K562 (cell line): ENCODE measurements around the gene FIS1. TPM values are rescaled to one million over a fixed set of nuclear protein-coding genes. Genes with fewer than 3 reads are reported as not detected.
A peak's percentile ranks its signal among the peaks of the same experiment; 100 is the strongest.

Experiments
- ATAC-seq: fragments of 200-7000 bp; cut with Tn5 transposase; 3 replicates; pipeline ENCODE4 v1.9.1; 2020; ENCODE audit warnings: moderate library complexity
- BruUV-seq: library from RNA; stranded (reverse); fragments of 400-500 nt; replicated peaks from 2 replicates; lab custom pipeline; 2021; lab: Mats Ljungman, UMichigan
- CTCF ChIA-PET: fragments of 300-600 bp; formaldehyde crosslinking; extraction: SDS; loops from one replicate; lab custom pipeline; 2021; ENCODE audit warnings: low intra/inter-chr PET ratio; lab: Yijun Ruan, JAX
- POLR2A ChIA-PET: fragments of 300-600, 350-650 bp; sonication (Branson Sonifier 250); formaldehyde crosslinking; extraction: SDS; loops from one replicate; lab custom pipeline; 2021; ENCODE audit warnings: antibody characterized with exemption, inconsistent platforms; lab: Yijun Ruan, JAX
- DNase-seq, 4 experiments: peaks; one replicate each; pipeline versions ENCODE4 v3.0.0 to v3.0.0-alpha.2; 2011 to 2018; ENCODE audit warnings: low spot score in 3 of 4, mixed read lengths in 3 of 4; ENCODE audit errors: extremely low read depth in 1 of 4
- FAIRE-seq: peaks from 2 replicates; lab custom pipeline; 2011; peaks lifted over from hg19 to GRCh38; lab: Jason Lieb, UNC
- H2AFZ ChIP-seq: 2 replicates; pipeline ENCODE4 v1.6.0; 2011; ENCODE audit warnings: low read depth, low read length, control low read depth, inconsistent platforms
- H3K27ac ChIP-seq: fragments of 200-600 bp; 3 replicates; pipeline ENCODE4 v1.8.0; 2011; ENCODE audit warnings: low read depth, mild to moderate bottlenecking, control low read depth, inconsistent platforms, low read length, moderate library complexity, mixed read lengths; ENCODE audit errors: extremely low read depth
- H3K27me3 ChIP-seq, 2 experiments: fragments of 300-600 bp in 1 of 2; 2 replicates in 1 of 2; 3 replicates in 1 of 2; pipeline versions ENCODE4 v1.6.0 to v1.8.0; 2011; ENCODE audit warnings: inconsistent platforms in 2 of 2, low read length in 2 of 2, mild to moderate bottlenecking in 1 of 2, mixed read lengths in 1 of 2, moderate library complexity in 1 of 2; ENCODE audit not compliant: control insufficient read depth in 2 of 2, insufficient read depth in 2 of 2
- H3K36me3 ChIP-seq: fragments of 300-600 bp; 3 replicates; pipeline ENCODE4 v1.8.0; 2011; ENCODE audit warnings: mild to moderate bottlenecking, low read length, inconsistent platforms; ENCODE audit not compliant: control insufficient read depth, insufficient read depth
- H3K4me1 ChIP-seq, 2 experiments: fragments of 200-600 bp in 1 of 2; replicated peaks in 1 of 2; 2 replicates in 1 of 2; 3 replicates in 1 of 2; pipeline versions ENCODE4 v1.5.1 to v1.8.0; 2011; ENCODE audit warnings: inconsistent platforms in 2 of 2, low read length in 2 of 2, mild to moderate bottlenecking in 1 of 2, mixed read lengths in 1 of 2, moderate library complexity in 1 of 2; ENCODE audit not compliant: control insufficient read depth in 2 of 2, insufficient read depth in 2 of 2
- H3K4me2 ChIP-seq: 2 replicates; pipeline ENCODE4 v1.6.1; 2011; ENCODE audit warnings: low read length, control low read depth, inconsistent platforms, mixed read lengths; ENCODE audit not compliant: insufficient read depth
- H3K4me3 ChIP-seq: fragments of 200-600 bp; sonication (generic), shearing (Covaris generic); 2 replicates; pipeline ENCODE4 v1.5.1; 2016; ENCODE audit warnings: control low read depth, inconsistent platforms
- H3K79me2 ChIP-seq: fragments of 200-600 bp; 3 replicates; pipeline ENCODE4 v1.8.0; 2011; ENCODE audit warnings: low read length, inconsistent platforms; ENCODE audit not compliant: control insufficient read depth, insufficient read depth
- H3K9ac ChIP-seq, 2 experiments: 2 replicates each; pipeline versions ENCODE4 v1.6.0 to v1.6.1; 2011; ENCODE audit warnings: low read depth in 2 of 2, low read length in 2 of 2, control low read depth in 1 of 2, inconsistent platforms in 1 of 2, mild to moderate bottlenecking in 1 of 2, mixed read lengths in 1 of 2; ENCODE audit not compliant: insufficient read depth in 1 of 2
- H3K9me1 ChIP-seq: one replicate; pipeline ENCODE4 v1.6.0; 2011; ENCODE audit warnings: inconsistent platforms, mild to moderate bottlenecking, low read length, moderate library complexity; ENCODE audit not compliant: control insufficient read depth, insufficient read depth
- H3K9me3 ChIP-seq: replicated peaks from 2 replicates; pipeline ENCODE4 v1.5.1; 2011; ENCODE audit warnings: low read depth, low read length, inconsistent platforms; ENCODE audit not compliant: control insufficient read depth, insufficient read depth
- H4K20me1 ChIP-seq: replicated peaks from 2 replicates; pipeline ENCODE4 v1.6.1; 2011; ENCODE audit warnings: low read length, inconsistent platforms, mixed read lengths; ENCODE audit not compliant: control insufficient read depth, insufficient read depth
- C11orf30 ChIP-seq: fragments of 450-650 bp; IDR thresholded peaks from 2 replicates; pipeline ENCODE4 v1.6.1; 2016; ENCODE audit warnings: low read depth, mild to moderate bottlenecking
- MAZ ChIP-seq, 2 experiments: fragments of 450-650 bp in 1 of 2; sonication (generic) in 1 of 2; formaldehyde crosslinking; IDR thresholded peaks in 1 of 2; conservative IDR thresholded peaks in 1 of 2; 2 replicates each; pipeline versions ENCODE4 v1.4.0 to v1.5.0; 2020; ENCODE audit warnings: mild to moderate bottlenecking in 1 of 2, missing genetic modification reagents in 1 of 2
- POLR3G ChIP-seq: IDR thresholded peaks from 2 replicates; pipeline ENCODE4 v1.6.1; 2011; ENCODE audit not compliant: insufficient read length, insufficient replicate concordance; ENCODE audit errors: extremely low read depth
- ZBTB7A ChIP-seq: IDR thresholded peaks from 2 replicates; pipeline ENCODE4 v1.6.1; 2011; ENCODE audit warnings: low read depth, mild to moderate bottlenecking, low read length, moderate library complexity, borderline replicate concordance; ENCODE audit not compliant: control insufficient read depth
- ZNF431 ChIP-seq: sonication (generic); formaldehyde crosslinking; IDR thresholded peaks from 2 replicates; pipeline ENCODE4 v1.8.0; 2022; ENCODE audit warnings: mild to moderate bottlenecking, missing genetic modification reagents
- WGBS: fragments of 100-300 bp; shearing (Covaris generic); methylation state at CpG from one replicate; pipeline ENCODE4 v1.1.6; 2016; ENCODE audit warnings: low coverage, mixed read lengths; ENCODE audit not compliant: insufficient coverage; ENCODE audit errors: missing lambda C conversion rate; 5-methylcytosine and 5-hydroxymethylcytosine counted together
- in situ Hi-C: fragments of 300-500 bp; cut with MboI; formaldehyde crosslinking; loops from 4 replicates; pipeline ENCODE4 v1.15.0; 2018; ENCODE audit warnings: inconsistent platforms, mixed read lengths
- intact Hi-C: fragments of 100-400 bp; cut with micrococcal nuclease; formaldehyde crosslinking; loops from 2 replicates; pipeline ENCODE4 v1.14.2; 2022
- polyA plus RNA-seq, 8 experiments: library from polyadenylated mRNA; depleted of rRNA in 4 of 8; stranded (reverse) in 5 of 8; unstranded in 3 of 8; fragments of >200 nt; fragmentation: Nextera tagmentation in 2 of 8; fragmentation: Illumina TruSeq in 1 of 8; extraction: Ambion mirVana in 2 of 8; extraction: Trizol in 1 of 8; gene quantifications; 2 replicates each; pipeline versions ENCODE4 v1.2.1 to v1.2.3, GENCODE V29; 2011 to 2014; ENCODE audit warnings: inconsistent platforms in 1 of 8, missing spikeins in 1 of 8
- total RNA-seq, 7 experiments: library from RNA; depleted of rRNA in 6 of 7; stranded (reverse); fragments of >200 nt in 6 of 7; fragmentation: Illumina TruSeq in 2 of 7; extraction: Trizol in 2 of 7; gene quantifications; 2 replicates each; pipeline versions ENCODE4 v1.2.1 to v1.2.3, GENCODE V29; 2011 to 2021; ENCODE audit warnings: low replicate concordance in 1 of 7
- TF ChIP-seq, protein P1 (sequence below): fragments of 450-650 bp; IDR thresholded peaks from 2 replicates; pipeline ENCODE4 v1.6.1; 2016; ENCODE audit warnings: low read depth
- TF ChIP-seq, protein P2 (sequence below): fragments of 450-650 bp; formaldehyde crosslinking; IDR thresholded peaks from 2 replicates; pipeline ENCODE4 v1.4.0; 2020; ENCODE audit warnings: mild to moderate bottlenecking, mixed read lengths
- TF ChIP-seq, protein P3 (sequence below): sonication (generic); formaldehyde crosslinking; IDR thresholded peaks from 2 replicates; pipeline ENCODE4 v1.8.1; 2023; ENCODE audit warnings: mild to moderate bottlenecking, missing genetic modification reagents
- TF ChIP-seq, protein P4 (sequence below): sonication (generic); formaldehyde crosslinking; IDR thresholded peaks from 2 replicates; pipeline ENCODE4 v1.8.0; 2023; ENCODE audit warnings: mild to moderate bottlenecking, missing genetic modification reagents

Gene FIS1
- total and polyA plus RNA-seq, 9 of the 15 experiments (the other 6 are each of a cell fraction or from before 2014, with no cell fraction given) = 86.0 to 257 (median 144) TPM

DNA sequence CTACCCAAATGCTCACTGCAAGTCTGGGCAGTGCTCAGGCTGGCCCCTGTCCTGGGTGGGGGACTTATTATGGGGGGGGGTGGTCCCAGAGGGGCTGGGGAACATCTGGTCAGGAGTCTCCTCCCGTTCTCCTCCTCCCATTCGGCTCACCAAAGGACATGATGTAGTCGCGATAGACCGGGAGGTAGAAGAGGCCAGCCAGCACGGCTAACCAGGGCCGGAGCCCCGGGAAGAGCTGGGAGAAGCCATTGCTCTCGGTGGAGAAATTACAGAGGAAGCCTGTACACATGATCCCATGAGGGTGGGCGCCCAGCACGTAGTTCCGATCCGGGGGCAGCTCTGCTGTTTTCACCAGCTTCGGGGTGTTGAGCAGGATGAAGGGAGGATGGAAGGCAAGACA lies 46.4 kb downstream of the FIS1 start:
- WGBS = 59% methylated on average over 14 of the region's 14 CpGs
- H2AFZ ChIP-seq = no peak overlapping the region
- H3K79me2 ChIP-seq = no peaks in the 10 kb centered on the region
- H3K9ac ChIP-seq = peak overlapping the region in 1 of 2 experiments; percentile 10; a peak in 1 of 4 replicates
- DNase-seq (no peak), ATAC-seq (no peak), FAIRE-seq (no peak)
- no peaks in the 10 kb centered on the region for H3K9me1 ChIP-seq
- H3K4me3 ChIP-seq = no peak overlapping the region
- CTCF ChIA-PET = no interaction called here
- H3K4me2 ChIP-seq = no peak overlapping the region
- in situ Hi-C loops (no loop called here), intact Hi-C loops (no loop called here)
- no peaks in the 10 kb centered on the region for H3K36me3 ChIP-seq
- BruUV-seq = no TSS peak
- H3K9me3 ChIP-seq = no peaks in the 10 kb centered on the region
- H3K27me3 ChIP-seq = peaks cover 0 to 11% of the 10 kb centered on the region in 2 experiments; a peak in 1 of 5 replicates
- H4K20me1 ChIP-seq = no peaks in the 10 kb centered on the region
- H3K4me1 ChIP-seq = peaks cover 9 to 32% of the 10 kb centered on the region in 2 experiments
- POLR2A ChIA-PET = interaction anchor here (0.6 kb wide), 1 partner anchor 77 kb away, joined by 3 read pairs; no protein-coding TSS in a partner anchor
- no peak overlapping the region for H3K27ac ChIP-seq
- TF ChIP-seq, protein P1, sequence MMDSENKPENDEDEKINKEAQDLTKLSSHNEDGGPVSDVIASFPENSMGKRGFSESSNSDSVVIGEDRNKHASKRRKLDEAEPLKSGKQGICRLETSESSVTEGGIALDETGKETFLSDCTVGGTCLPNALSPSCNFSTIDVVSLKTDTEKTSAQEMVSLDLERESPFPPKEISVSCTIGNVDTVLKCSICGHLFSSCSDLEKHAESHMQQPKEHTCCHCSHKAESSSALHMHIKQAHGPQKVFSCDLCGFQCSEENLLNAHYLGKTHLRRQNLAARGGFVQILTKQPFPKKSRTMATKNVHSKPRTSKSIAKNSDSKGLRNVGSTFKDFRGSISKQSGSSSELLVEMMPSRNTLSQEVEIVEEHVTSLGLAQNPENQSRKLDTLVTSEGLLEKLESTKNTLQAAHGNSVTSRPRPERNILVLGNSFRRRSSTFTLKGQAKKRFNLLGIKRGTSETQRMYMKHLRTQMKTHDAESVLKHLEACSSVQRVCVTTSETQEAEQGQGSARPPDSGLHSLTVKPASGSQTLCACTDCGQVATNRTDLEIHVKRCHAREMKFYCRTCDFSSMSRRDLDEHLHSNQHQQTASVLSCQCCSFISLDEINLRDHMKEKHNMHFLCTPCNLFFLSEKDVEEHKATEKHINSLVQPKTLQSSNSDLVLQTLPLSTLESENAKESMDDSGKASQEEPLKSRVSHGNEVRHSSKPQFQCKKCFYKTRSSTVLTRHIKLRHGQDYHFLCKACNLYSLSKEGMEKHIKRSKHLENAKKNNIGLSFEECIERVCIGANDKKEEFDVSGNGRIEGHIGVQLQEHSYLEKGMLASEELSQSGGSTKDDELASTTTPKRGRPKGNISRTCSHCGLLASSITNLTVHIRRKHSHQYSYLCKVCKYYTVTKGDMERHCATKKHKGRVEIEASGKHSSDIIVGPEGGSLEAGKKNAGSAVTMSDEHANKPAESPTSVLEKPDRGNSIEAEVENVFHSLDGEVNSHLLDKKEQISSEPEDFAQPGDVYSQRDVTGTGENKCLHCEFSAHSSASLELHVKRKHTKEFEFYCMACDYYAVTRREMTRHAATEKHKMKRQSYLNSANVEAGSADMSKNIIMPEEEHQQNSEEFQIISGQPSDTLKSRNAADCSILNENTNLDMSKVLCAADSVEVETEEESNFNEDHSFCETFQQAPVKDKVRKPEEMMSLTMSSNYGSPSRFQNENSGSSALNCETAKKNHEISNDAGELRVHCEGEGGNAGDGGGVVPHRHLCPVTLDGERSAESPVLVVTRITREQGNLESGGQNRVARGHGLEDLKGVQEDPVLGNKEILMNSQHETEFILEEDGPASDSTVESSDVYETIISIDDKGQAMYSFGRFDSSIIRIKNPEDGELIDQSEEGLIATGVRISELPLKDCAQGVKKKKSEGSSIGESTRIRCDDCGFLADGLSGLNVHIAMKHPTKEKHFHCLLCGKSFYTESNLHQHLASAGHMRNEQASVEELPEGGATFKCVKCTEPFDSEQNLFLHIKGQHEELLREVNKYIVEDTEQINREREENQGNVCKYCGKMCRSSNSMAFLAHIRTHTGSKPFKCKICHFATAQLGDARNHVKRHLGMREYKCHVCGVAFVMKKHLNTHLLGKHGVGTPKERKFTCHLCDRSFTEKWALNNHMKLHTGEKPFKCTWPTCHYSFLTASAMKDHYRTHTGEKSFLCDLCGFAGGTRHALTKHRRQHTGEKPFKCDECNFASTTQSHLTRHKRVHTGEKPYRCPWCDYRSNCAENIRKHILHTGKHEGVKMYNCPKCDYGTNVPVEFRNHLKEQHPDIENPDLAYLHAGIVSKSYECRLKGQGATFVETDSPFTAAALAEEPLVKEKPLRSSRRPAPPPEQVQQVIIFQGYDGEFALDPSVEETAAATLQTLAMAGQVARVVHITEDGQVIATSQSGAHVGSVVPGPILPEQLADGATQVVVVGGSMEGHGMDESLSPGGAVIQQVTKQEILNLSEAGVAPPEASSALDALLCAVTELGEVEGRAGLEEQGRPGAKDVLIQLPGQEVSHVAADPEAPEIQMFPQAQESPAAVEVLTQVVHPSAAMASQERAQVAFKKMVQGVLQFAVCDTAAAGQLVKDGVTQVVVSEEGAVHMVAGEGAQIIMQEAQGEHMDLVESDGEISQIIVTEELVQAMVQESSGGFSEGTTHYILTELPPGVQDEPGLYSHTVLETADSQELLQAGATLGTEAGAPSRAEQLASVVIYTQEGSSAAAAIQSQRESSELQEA = no peak
- no peak for TF ChIP-seq POLR3G
- TF ChIP-seq ZNF431 (CRISPR knock-in tag) = no peak
- no peak for TF ChIP-seq ZBTB7A
- TF ChIP-seq MAZ (CRISPR knock-in tag; conservative IDR thresholded peaks at IDR 0.05 in 1 of 2, IDR thresholded peaks at IDR 0.05 in 1 of 2) = no peak
- TF ChIP-seq, protein P2, sequence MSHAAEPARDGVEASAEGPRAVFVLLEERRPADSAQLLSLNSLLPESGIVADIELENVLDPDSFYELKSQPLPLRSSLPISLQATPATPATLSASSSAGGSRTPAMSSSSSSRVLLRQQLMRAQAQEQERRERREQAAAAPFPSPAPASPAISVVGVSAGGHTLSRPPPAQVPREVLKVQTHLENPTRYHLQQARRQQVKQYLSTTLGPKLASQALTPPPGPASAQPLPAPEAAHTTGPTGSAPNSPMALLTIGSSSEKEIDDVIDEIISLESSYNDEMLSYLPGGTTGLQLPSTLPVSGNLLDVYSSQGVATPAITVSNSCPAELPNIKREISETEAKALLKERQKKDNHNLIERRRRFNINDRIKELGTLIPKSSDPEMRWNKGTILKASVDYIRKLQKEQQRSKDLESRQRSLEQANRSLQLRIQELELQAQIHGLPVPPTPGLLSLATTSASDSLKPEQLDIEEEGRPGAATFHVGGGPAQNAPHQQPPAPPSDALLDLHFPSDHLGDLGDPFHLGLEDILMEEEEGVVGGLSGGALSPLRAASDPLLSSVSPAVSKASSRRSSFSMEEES = no peak
- TF ChIP-seq, protein P3, sequence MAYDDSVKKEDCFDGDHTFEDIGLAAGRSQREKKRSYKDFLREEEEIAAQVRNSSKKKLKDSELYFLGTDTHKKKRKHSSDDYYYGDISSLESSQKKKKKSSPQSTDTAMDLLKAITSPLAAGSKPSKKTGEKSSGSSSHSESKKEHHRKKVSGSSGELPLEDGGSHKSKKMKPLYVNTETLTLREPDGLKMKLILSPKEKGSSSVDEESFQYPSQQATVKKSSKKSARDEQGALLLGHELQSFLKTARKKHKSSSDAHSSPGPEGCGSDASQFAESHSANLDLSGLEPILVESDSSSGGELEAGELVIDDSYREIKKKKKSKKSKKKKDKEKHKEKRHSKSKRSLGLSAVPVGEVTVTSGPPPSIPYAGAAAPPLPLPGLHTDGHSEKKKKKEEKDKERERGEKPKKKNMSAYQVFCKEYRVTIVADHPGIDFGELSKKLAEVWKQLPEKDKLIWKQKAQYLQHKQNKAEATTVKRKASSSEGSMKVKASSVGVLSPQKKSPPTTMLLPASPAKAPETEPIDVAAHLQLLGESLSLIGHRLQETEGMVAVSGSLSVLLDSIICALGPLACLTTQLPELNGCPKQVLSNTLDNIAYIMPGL = no peak
- TF ChIP-seq C11orf30 = no peak
- TF ChIP-seq, protein P4, sequence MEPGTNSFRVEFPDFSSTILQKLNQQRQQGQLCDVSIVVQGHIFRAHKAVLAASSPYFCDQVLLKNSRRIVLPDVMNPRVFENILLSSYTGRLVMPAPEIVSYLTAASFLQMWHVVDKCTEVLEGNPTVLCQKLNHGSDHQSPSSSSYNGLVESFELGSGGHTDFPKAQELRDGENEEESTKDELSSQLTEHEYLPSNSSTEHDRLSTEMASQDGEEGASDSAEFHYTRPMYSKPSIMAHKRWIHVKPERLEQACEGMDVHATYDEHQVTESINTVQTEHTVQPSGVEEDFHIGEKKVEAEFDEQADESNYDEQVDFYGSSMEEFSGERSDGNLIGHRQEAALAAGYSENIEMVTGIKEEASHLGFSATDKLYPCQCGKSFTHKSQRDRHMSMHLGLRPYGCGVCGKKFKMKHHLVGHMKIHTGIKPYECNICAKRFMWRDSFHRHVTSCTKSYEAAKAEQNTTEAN (CRISPR knock-in tag) = no peak
